Measurements from ENCODE around the gene FBN1.
A peak's percentile ranks its signal among the peaks of the same experiment; 100 is the strongest.

FBN1 gene

GRCh38 chr15:48579945-48580671 is 65.4 kb downstream of the FBN1 start:
- Histone ChIP-seq H3K27me3 (replicated peaks; ENCODE audit: control insufficient read depth, insufficient read depth, low read length) (no peaks in the 10 kb centered on the region), H3K4me1 (ENCODE audit: control insufficient read depth, insufficient read depth, low read length) (peaks cover 77% of the 10 kb centered on the region), H3K9ac (ENCODE audit: low read length) (peak overlapping the region; percentile 72), H3K36me3 (ENCODE audit: control insufficient read depth, insufficient read depth, low read length, severe bottlenecking) (peaks cover 25% of the 10 kb centered on the region), H3K4me3 (ENCODE audit: low read length) (peak overlapping the region; percentile 70), H3K9me3 (ENCODE audit: control insufficient read depth, low read length) (no peaks in the 10 kb centered on the region)
- DNase-seq (ENCODE audit: low read depth), result peak; percentile 76

GRCh38 chr15:48578965-48579364 is 66.5 kb downstream of the FBN1 start:
- H3K27me3 ChIP-seq (replicated peaks; ENCODE audit: control insufficient read depth, insufficient read depth, low read length), result no peaks in the 10 kb centered on the region
- peak; percentile 39 for DNase-seq (ENCODE audit: low read depth)
- H3K9ac ChIP-seq (ENCODE audit: low read length), result peak overlapping the region; percentile 72
- H3K4me3 ChIP-seq (ENCODE audit: low read length), result peak overlapping the region; percentile 70
- H3K9me3 ChIP-seq (ENCODE audit: control insufficient read depth, low read length), result no peaks in the 10 kb centered on the region
- H3K36me3 ChIP-seq (ENCODE audit: control insufficient read depth, insufficient read depth, low read length, severe bottlenecking), result peaks cover 36% of the 10 kb centered on the region
- peaks cover 66% of the 10 kb centered on the region for H3K4me1 ChIP-seq (ENCODE audit: control insufficient read depth, insufficient read depth, low read length)

GRCh38 chr15:48577469-48577868 is 68.0 kb downstream of the FBN1 start:
- Histone ChIP-seq H3K9ac (ENCODE audit: low read length) (no peak overlapping the region), H3K4me3 (ENCODE audit: low read length) (no peak overlapping the region), H3K36me3 (ENCODE audit: control insufficient read depth, insufficient read depth, low read length, severe bottlenecking) (peaks cover 39% of the 10 kb centered on the region), H3K9me3 (ENCODE audit: control insufficient read depth, low read length) (no peaks in the 10 kb centered on the region), H3K27me3 (replicated peaks; ENCODE audit: control insufficient read depth, insufficient read depth, low read length) (no peaks in the 10 kb centered on the region), H3K4me1 (ENCODE audit: control insufficient read depth, insufficient read depth, low read length) (peaks cover 55% of the 10 kb centered on the region)
- peak; percentile 74 for DNase-seq (ENCODE audit: low read depth)

- no peak overlapping the region for H3K9ac ChIP-seq (ENCODE audit: low read length)
- DNase-seq (ENCODE audit: low read depth), result no peak
- no peaks in the 10 kb centered on the region for H3K27me3 ChIP-seq (replicated peaks; ENCODE audit: control insufficient read depth, insufficient read depth, low read length)
- H3K9me3 ChIP-seq (ENCODE audit: control insufficient read depth, low read length), result no peaks in the 10 kb centered on the region
- H3K36me3 ChIP-seq (ENCODE audit: control insufficient read depth, insufficient read depth, low read length, severe bottlenecking), result peaks cover 54% of the 10 kb centered on the region
- peaks cover 32% of the 10 kb centered on the region for H3K4me1 ChIP-seq (ENCODE audit: control insufficient read depth, insufficient read depth, low read length)
- H3K4me3 ChIP-seq (ENCODE audit: low read length), result no peak overlapping the region
These were observed 71.3 kb downstream of the FBN1 start for GRCh38 chr15:48574187-48574586.

- no peaks in the 10 kb centered on the region for H3K27me3 ChIP-seq (replicated peaks; ENCODE audit: control insufficient read depth, insufficient read depth, low read length)
- no peak overlapping the region for H3K9ac ChIP-seq (ENCODE audit: low read length)
- H3K9me3 ChIP-seq (ENCODE audit: control insufficient read depth, low read length), result no peaks in the 10 kb centered on the region
- peaks cover 55% of the 10 kb centered on the region for H3K36me3 ChIP-seq (ENCODE audit: control insufficient read depth, insufficient read depth, low read length, severe bottlenecking)
- no peak overlapping the region for H3K4me3 ChIP-seq (ENCODE audit: low read length)
- H3K4me1 ChIP-seq (ENCODE audit: control insufficient read depth, insufficient read depth, low read length), result peaks cover 30% of the 10 kb centered on the region
- DNase-seq (ENCODE audit: low read depth), result no peak
These were observed 71.7 kb downstream of the FBN1 start for GRCh38 chr15:48573780-48574179.

GRCh38 chr15:48572823-48573222 is 72.7 kb downstream of the FBN1 start:
- H3K9me3 ChIP-seq (ENCODE audit: control insufficient read depth, low read length), result no peaks in the 10 kb centered on the region
- peaks cover 24% of the 10 kb centered on the region for H3K4me1 ChIP-seq (ENCODE audit: control insufficient read depth, insufficient read depth, low read length)
- no peak overlapping the region for H3K4me3 ChIP-seq (ENCODE audit: low read length)
- no peaks in the 10 kb centered on the region for H3K27me3 ChIP-seq (replicated peaks; ENCODE audit: control insufficient read depth, insufficient read depth, low read length)
- DNase-seq (ENCODE audit: low read depth), result no peak
- peaks cover 55% of the 10 kb centered on the region for H3K36me3 ChIP-seq (ENCODE audit: control insufficient read depth, insufficient read depth, low read length, severe bottlenecking)
- H3K9ac ChIP-seq (ENCODE audit: low read length), result no peak overlapping the region

GRCh38 chr15:48571510-48571909 is 74.0 kb downstream of the FBN1 start:
- Histone ChIP-seq H3K9me3 (ENCODE audit: control insufficient read depth, low read length) (peaks cover 3% of the 10 kb centered on the region), H3K4me3 (ENCODE audit: low read length) (no peak overlapping the region), H3K27me3 (replicated peaks; ENCODE audit: control insufficient read depth, insufficient read depth, low read length) (no peaks in the 10 kb centered on the region), H3K9ac (ENCODE audit: low read length) (no peak overlapping the region), H3K36me3 (ENCODE audit: control insufficient read depth, insufficient read depth, low read length, severe bottlenecking) (peaks cover 55% of the 10 kb centered on the region), H3K4me1 (ENCODE audit: control insufficient read depth, insufficient read depth, low read length) (peaks cover 24% of the 10 kb centered on the region)
- no peak for DNase-seq (ENCODE audit: low read depth)

GRCh38 chr15:48570822-48571221 is 74.7 kb downstream of the FBN1 start:
- no peak overlapping the region for H3K9ac ChIP-seq (ENCODE audit: low read length)
- DNase-seq (ENCODE audit: low read depth), result no peak
- peaks cover 3% of the 10 kb centered on the region for H3K9me3 ChIP-seq (ENCODE audit: control insufficient read depth, low read length)

GRCh38 chr15:48569591-48570302 is 75.8 kb downstream of the FBN1 start:
- Histone ChIP-seq H3K27me3 (replicated peaks; ENCODE audit: control insufficient read depth, insufficient read depth, low read length) (no peaks in the 10 kb centered on the region), H3K9ac (ENCODE audit: low read length) (no peak overlapping the region), H3K36me3 (ENCODE audit: control insufficient read depth, insufficient read depth, low read length, severe bottlenecking) (peaks cover 39% of the 10 kb centered on the region), H3K4me1 (ENCODE audit: control insufficient read depth, insufficient read depth, low read length) (peaks cover 40% of the 10 kb centered on the region), H3K4me3 (ENCODE audit: low read length) (no peak overlapping the region), H3K9me3 (ENCODE audit: control insufficient read depth, low read length) (peaks cover 3% of the 10 kb centered on the region)
- no peak for DNase-seq (ENCODE audit: low read depth)

More at GRCh38 chr15:48570822-48571221, 74.7 kb downstream of the FBN1 start:
- peaks cover 50% of the 10 kb centered on the region for H3K36me3 ChIP-seq (ENCODE audit: control insufficient read depth, insufficient read depth, low read length, severe bottlenecking)
- no peaks in the 10 kb centered on the region for H3K27me3 ChIP-seq (replicated peaks; ENCODE audit: control insufficient read depth, insufficient read depth, low read length)
- H3K4me1 ChIP-seq (ENCODE audit: control insufficient read depth, insufficient read depth, low read length), result peaks cover 30% of the 10 kb centered on the region
- H3K4me3 ChIP-seq (ENCODE audit: low read length), result no peak overlapping the region

GRCh38 chr15:48566668-48567067 is 78.8 kb downstream of the FBN1 start:
- H3K4me3 ChIP-seq (ENCODE audit: low read length), result peak overlapping the region; percentile 54
- peak; percentile 52 for DNase-seq (ENCODE audit: low read depth)

GRCh38 chr15:48565560-48566482 is 79.7 kb downstream of the FBN1 start:
- H3K9ac ChIP-seq (ENCODE audit: low read length), result peak overlapping the region; percentile 77
- H3K36me3 ChIP-seq (ENCODE audit: control insufficient read depth, insufficient read depth, low read length, severe bottlenecking), result peaks cover 16% of the 10 kb centered on the region
- H3K4me3 ChIP-seq (ENCODE audit: low read length), result peak overlapping the region; percentile 54
- no peaks in the 10 kb centered on the region for H3K27me3 ChIP-seq (replicated peaks; ENCODE audit: control insufficient read depth, insufficient read depth, low read length)
- peaks cover 74% of the 10 kb centered on the region for H3K4me1 ChIP-seq (ENCODE audit: control insufficient read depth, insufficient read depth, low read length)
- DNase-seq (ENCODE audit: low read depth), result peak; percentile 92
- peaks cover 3% of the 10 kb centered on the region for H3K9me3 ChIP-seq (ENCODE audit: control insufficient read depth, low read length)

More at GRCh38 chr15:48566668-48567067, 78.8 kb downstream of the FBN1 start:
- Histone ChIP-seq H3K9ac (ENCODE audit: low read length) (peak overlapping the region; percentile 77), H3K9me3 (ENCODE audit: control insufficient read depth, low read length) (peaks cover 3% of the 10 kb centered on the region), H3K36me3 (ENCODE audit: control insufficient read depth, insufficient read depth, low read length, severe bottlenecking) (peaks cover 20% of the 10 kb centered on the region), H3K27me3 (replicated peaks; ENCODE audit: control insufficient read depth, insufficient read depth, low read length) (no peaks in the 10 kb centered on the region), H3K4me1 (ENCODE audit: control insufficient read depth, insufficient read depth, low read length) (peaks cover 68% of the 10 kb centered on the region)

All from adipocyte (in vitro differentiated cells).